ENCODE results near the gene ZNF264. TPM values are rescaled to one million over a fixed set of nuclear protein-coding genes. Genes with fewer than 3 reads are reported as not detected.
"Not testable (repeated sequence)": the region's sequence is repeated elsewhere in the genome, so short reads cannot be mapped to it uniquely, and the experiment has no call there.

Gene ZNF264
- total RNA-seq, 2 experiments from 2014 or later = 34.1 to 35.1 TPM

DNA sequence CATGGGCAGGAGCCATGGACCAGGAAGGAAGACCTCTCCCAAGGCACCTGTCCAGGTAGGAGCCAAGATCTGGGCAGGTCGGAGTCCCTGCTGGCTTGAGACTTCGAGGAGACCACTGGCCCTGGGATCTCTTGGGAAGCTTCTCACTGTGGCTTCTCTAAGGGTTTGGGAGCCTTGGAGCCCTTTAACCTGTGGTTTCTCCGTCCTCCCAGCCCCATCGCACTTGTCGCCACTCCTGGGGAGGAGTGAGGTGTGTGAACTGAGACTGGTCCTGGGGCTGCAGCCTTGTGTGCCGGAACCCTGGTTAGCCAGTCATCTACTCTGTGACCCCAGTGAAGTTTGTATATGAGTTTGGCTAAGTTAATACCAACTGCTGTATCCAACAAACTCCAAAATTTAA is 57.3 kb downstream of the ZNF264 start:
- CTCF ChIA-PET = no interaction called here
- H3K4me1 Mint-ChIP-seq (ENCODE audit: low read depth) = no peaks in the 10 kb centered on the region
- POLR2A ChIA-PET = no interaction called here
- DNase-seq (no peak), ATAC-seq (no peak)
- H3K4me3 Mint-ChIP-seq = no peak overlapping the region
- H3K36me3 Mint-ChIP-seq (ENCODE audit: low read depth) = peaks cover 86% of the 10 kb centered on the region
- H3K9me3 Mint-ChIP-seq (ENCODE audit: insufficient read depth) = peaks cover 16% of the 10 kb centered on the region
- H3K27me3 Mint-ChIP-seq (ENCODE audit: low read depth) = no peaks in the 10 kb centered on the region
- H3K27ac Mint-ChIP-seq = no peak overlapping the region

DNA sequence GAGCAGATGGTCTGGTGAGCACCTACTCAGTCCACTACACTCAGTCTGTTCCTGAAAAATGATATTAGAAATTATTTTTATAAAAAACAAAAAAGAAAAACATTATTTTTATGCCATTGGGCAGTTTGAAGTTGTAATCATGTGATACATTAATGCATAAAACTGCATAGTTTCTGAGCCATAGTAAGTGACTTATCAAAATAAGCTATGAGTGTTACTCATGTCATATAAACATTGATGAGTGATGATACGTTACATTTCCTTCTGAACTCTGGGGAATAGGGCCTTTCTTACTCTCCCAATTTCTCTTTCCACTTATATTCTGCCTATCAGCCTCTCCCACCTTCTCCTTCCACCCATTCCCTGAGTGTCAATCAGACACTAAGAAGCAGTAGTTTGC is 58.0 kb downstream of the ZNF264 start:
- DNase-seq (no peak), ATAC-seq (no peak)
- no peaks in the 10 kb centered on the region for H3K4me1 Mint-ChIP-seq (ENCODE audit: low read depth)
- no peak overlapping the region for H3K27ac Mint-ChIP-seq
- H3K36me3 Mint-ChIP-seq (ENCODE audit: low read depth) = peaks cover 87% of the 10 kb centered on the region
- ChIA-PET POLR2A (no interaction called here), CTCF (no interaction called here)
- no peaks in the 10 kb centered on the region for H3K27me3 Mint-ChIP-seq (ENCODE audit: low read depth)
- no peak overlapping the region for H3K4me3 Mint-ChIP-seq
- peaks cover 18% of the 10 kb centered on the region for H3K9me3 Mint-ChIP-seq (ENCODE audit: insufficient read depth)

DNA sequence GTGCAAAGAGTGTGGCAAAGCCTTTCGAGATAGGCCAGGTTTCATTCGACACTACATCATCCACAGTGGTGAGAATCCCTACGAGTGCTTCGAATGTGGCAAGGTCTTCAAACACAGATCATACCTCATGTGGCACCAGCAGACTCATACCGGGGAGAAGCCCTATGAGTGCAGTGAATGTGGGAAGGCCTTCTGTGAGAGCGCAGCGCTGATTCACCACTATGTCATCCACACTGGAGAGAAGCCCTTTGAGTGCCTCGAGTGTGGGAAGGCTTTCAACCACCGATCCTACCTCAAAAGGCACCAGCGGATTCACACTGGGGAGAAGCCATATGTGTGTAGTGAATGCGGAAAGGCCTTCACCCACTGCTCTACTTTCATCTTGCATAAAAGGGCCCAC is 62.5 kb downstream of the ZNF264 start:
- peaks cover 21% of the 10 kb centered on the region for H3K9me3 Mint-ChIP-seq (ENCODE audit: insufficient read depth)
- peaks cover 78% of the 10 kb centered on the region for H3K36me3 Mint-ChIP-seq (ENCODE audit: low read depth)
- not testable (repeated sequence) for DNase-seq

DNA sequence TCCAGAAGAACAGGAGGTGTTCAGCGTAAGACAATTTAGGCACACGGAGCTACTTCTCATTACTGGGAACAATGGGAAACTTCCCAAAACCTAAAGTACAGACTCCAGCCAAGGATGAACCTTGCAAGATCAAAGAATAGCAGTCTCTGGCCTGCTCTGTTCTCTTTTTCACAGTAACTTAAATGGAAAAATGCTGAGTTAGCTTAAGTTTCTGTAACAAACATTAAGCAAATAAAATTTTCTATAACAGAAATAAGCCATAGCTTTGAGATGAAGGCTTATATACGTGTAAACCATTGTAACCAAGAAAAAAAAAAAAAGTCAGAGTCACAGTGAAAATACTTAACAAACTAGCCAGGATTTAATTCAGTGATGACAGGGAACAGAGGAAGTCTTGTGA is 70.7 kb downstream of the ZNF264 start:
- ChIA-PET POLR2A (no interaction called here), CTCF (no interaction called here)
- H3K4me3 Mint-ChIP-seq = no peak overlapping the region
- ATAC-seq = no peak
- no peaks in the 10 kb centered on the region for H3K9me3 Mint-ChIP-seq (ENCODE audit: insufficient read depth)
- no peak for DNase-seq
- no peaks in the 10 kb centered on the region for H3K27me3 Mint-ChIP-seq (ENCODE audit: low read depth)
- H3K36me3 Mint-ChIP-seq (ENCODE audit: low read depth) = peaks cover 39% of the 10 kb centered on the region
- no peak overlapping the region for H3K27ac Mint-ChIP-seq
- no peaks in the 10 kb centered on the region for H3K4me1 Mint-ChIP-seq (ENCODE audit: low read depth)

More for the DNA sequence above, 62.5 kb downstream of the ZNF264 start:
- ATAC-seq; H3K4me1 Mint-ChIP-seq (ENCODE audit: low read depth); H3K27ac Mint-ChIP-seq; H3K4me3 Mint-ChIP-seq; POLR2A ChIA-PET; H3K27me3 Mint-ChIP-seq (ENCODE audit: low read depth); CTCF ChIA-PET: not testable (repeated sequence)

DNA sequence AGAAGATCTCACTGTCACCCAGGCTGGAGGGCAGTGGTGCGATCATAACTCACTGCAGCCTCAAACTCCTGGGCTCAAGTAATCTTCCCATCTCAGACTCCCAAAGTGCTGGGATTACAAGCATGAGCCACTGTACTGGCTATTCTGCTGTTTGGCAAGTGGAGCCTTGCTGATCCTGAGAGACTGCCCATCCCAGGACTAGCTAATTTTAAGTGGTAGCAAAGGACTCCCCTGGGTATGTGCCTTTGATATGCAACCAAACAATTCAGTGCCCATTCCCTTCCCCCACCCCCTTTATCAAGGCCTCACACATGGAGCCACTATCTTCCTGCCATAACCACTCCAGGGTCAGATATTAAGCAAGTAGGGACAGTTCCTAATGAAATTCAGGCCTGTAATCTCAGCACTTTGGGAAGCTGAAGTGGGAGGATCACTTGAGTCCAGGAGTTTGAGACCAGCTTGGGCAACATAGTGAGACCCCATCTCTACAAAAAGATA is 72.0 kb downstream of the ZNF264 start:
- ATAC-seq (no peak), DNase-seq (no peak)
- Mint-ChIP-seq H3K36me3 (ENCODE audit: low read depth) (peaks cover 37% of the 10 kb centered on the region), H3K27me3 (ENCODE audit: low read depth) (no peaks in the 10 kb centered on the region), H3K9me3 (ENCODE audit: insufficient read depth) (no peaks in the 10 kb centered on the region), H3K27ac (no peak overlapping the region), H3K4me3 (no peak overlapping the region), H3K4me1 (ENCODE audit: low read depth) (no peaks in the 10 kb centered on the region)
- ChIA-PET POLR2A (interaction anchor here (1.7 kb wide), 1 partner anchor 10 kb away, joined by 3 read pairs; no protein-coding TSS in a partner anchor), CTCF (interaction anchor here (0.5 kb wide), 1 partner anchor 1006 kb away, joined by 3 read pairs; no protein-coding TSS in a partner anchor)

DNA sequence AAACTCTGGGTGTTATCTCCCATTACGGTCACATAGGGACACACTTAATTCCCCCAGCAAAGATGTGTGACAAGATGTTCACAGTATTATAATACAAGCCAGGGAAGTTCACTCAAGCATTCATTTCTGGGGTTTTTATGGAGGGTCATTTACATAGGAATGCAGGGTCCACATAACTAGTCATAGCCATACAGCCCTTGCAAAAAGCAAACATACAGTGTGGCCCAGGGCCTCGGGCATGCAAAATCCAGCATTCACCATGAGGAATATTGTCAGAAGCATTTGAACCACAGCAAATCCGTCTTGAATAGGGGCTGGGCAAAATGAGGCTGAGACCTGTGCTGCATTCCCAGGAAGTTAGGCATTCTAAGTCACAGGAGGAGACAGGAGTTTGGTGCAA is 76.0 kb downstream of the ZNF264 start:
- ATAC-seq = no peak
- POLR2A ChIA-PET = no interaction called here
- Mint-ChIP-seq H3K9me3 (ENCODE audit: insufficient read depth) (no peaks in the 10 kb centered on the region), H3K4me3 (no peak overlapping the region), H3K4me1 (ENCODE audit: low read depth) (no peaks in the 10 kb centered on the region), H3K27me3 (ENCODE audit: low read depth) (no peaks in the 10 kb centered on the region), H3K36me3 (ENCODE audit: low read depth) (peaks cover 13% of the 10 kb centered on the region), H3K27ac (no peak overlapping the region)
- CTCF ChIA-PET = no interaction called here
- no peak for DNase-seq

DNA sequence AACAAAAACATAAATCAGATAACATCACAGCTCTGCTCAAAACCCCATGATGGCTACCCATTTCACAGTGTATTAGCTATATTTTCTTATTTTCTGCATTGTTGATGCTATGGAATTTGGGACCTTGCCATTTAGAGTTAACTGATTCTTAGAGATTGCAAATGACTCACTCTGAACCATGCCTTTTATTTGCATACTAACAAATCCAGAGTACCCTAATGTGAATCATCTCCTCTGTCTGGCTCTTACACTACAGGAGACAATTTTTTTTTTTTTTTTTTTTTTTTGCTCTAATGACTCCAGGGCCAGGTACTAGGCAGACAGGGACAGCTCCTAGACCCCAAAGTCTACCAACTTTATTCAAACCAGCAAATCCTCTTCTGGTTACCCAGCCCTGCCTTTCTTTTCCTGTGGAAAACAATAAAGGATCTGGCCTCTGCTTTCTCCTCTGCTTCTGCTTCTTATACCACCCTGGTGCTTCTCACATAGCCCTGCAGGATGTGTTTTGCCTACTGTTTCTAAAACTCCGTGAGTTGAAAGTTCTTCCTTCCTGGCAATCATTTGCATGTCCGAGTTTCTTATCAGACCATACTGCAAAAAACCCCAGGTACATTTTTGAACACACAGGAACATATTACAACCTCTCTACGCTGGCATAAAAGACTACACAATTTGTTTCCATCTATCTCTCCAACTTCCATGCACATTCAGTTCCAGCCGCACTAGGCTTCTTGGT is 78.4 kb downstream of the ZNF264 start:
- H3K4me1 Mint-ChIP-seq (ENCODE audit: low read depth) = no peaks in the 10 kb centered on the region
- no peak overlapping the region for H3K27ac Mint-ChIP-seq
- ChIA-PET POLR2A (no interaction called here), CTCF (no interaction called here)
- H3K36me3 Mint-ChIP-seq (ENCODE audit: low read depth) = peaks cover 20% of the 10 kb centered on the region
- no peaks in the 10 kb centered on the region for H3K9me3 Mint-ChIP-seq (ENCODE audit: insufficient read depth)
- H3K4me3 Mint-ChIP-seq = no peak overlapping the region
- DNase-seq (no peak), ATAC-seq (no peak)
- no peaks in the 10 kb centered on the region for H3K27me3 Mint-ChIP-seq (ENCODE audit: low read depth)

DNA sequence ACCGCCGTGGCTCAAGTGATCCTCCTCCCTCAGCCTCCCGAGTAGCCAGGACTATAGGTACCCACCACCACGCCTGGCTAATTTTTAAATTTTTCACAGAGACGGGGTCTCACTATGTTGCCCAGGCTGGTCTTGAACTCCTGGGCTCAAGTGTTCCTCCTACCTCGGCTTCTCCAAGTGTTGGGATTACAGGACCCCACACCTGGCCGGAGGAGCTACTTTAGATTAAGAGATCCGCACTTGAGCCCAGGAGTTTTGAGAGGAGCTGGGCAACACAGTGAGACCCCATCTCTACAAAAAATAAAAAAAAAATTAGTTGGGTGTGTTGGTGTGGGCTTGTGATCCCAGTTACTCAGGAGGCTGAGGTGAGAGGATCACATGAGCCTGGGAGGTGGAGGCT is 80.0 kb downstream of the ZNF264 start:
- no peaks in the 10 kb centered on the region for H3K9me3 Mint-ChIP-seq (ENCODE audit: insufficient read depth)
- ChIA-PET CTCF (no interaction called here), POLR2A (no interaction called here)
- no peak for DNase-seq
- H3K4me1 Mint-ChIP-seq (ENCODE audit: low read depth) = no peaks in the 10 kb centered on the region
- no peak for ATAC-seq
- no peaks in the 10 kb centered on the region for H3K27me3 Mint-ChIP-seq (ENCODE audit: low read depth)
- no peak overlapping the region for H3K4me3 Mint-ChIP-seq
- H3K27ac Mint-ChIP-seq = no peak overlapping the region
- H3K36me3 Mint-ChIP-seq (ENCODE audit: low read depth) = peaks cover 22% of the 10 kb centered on the region

Other genes starting within 250 kb of the ZNF264 start
- not detected for gene USP29, start 71.5 kb upstream of the ZNF264 start, total RNA-seq
- not detected for gene ZIM3, start 46.3 kb upstream of the ZNF264 start, total RNA-seq
- gene DUXA, start 24.0 kb upstream of the ZNF264 start, total RNA-seq = not detected
- gene AURKC, start 39.5 kb downstream of the ZNF264 start, total RNA-seq = 1 to 10 TPM in 1 of 2 experiments, under 1 TPM in 1; 0.94 to 1.3 TPM
- gene ZNF805, start 49.1 kb downstream of the ZNF264 start, total RNA-seq = 1 to 10 TPM; 9.8 to 9.9 TPM
- 10 to 100 TPM; 43.9 to 46.6 TPM for gene ZNF460, start 89.0 kb downstream of the ZNF264 start, total RNA-seq
- 1 to 10 TPM; 7.0 to 7.5 TPM for gene ZNF543, start 129.0 kb downstream of the ZNF264 start, total RNA-seq
- 1 to 10 TPM; 8.5 to 9.1 TPM for gene ZNF304, start 159.8 kb downstream of the ZNF264 start, total RNA-seq
- gene TRAPPC2B, start 172.1 kb downstream of the ZNF264 start, total RNA-seq = 1 to 10 TPM; 8.5 to 8.6 TPM
- gene ZNF547, start 172.1 kb downstream of the ZNF264 start, total RNA-seq = 1 to 10 TPM; 4.2 to 4.4 TPM
- 10 to 100 TPM; 27.4 to 28.0 TPM for gene ZNF548, start 198.4 kb downstream of the ZNF264 start, total RNA-seq
- 10 to 100 TPM; 11.6 to 12.2 TPM for gene ZNF17, start 219.7 kb downstream of the ZNF264 start, total RNA-seq
- gene ZNF749, start 243.8 kb downstream of the ZNF264 start, total RNA-seq = 10 to 100 TPM; 13.7 to 19.6 TPM

All from activated CD8-positive, alpha-beta T cell treated with anti-CD3 and anti-CD28 coated beads, Interleukin-2, amount 10 ng/mL, durations not matched to agents 7 days and 5 days (primary cell).